NCI-H1436 treated with DMSO at 0.1 percent for 48 hours (cell line): ENCODE results near the gene SRRM5.
"Not testable (repeated sequence)": the region's sequence is repeated elsewhere in the genome, so short reads cannot be mapped to it uniquely, and the experiment has no call there.

Experiments used
- DNase-seq: peaks from one replicate; lab custom pipeline; 2025; lab: John Stamatoyannopoulos, UW

SRRM5 gene

GRCh38 chr19:43638214-43638994 lies 26.5 kb downstream of the SRRM5 start:
- no peak for DNase-seq

GRCh38 chr19:43638995-43639518 lies 27.2 kb downstream of the SRRM5 start:
- DNase-seq = no peak

GRCh38 chr19:43639519-43640423 lies 27.9 kb downstream of the SRRM5 start, which contains the start of gene CADM4:
CADM4 (minus strand) TSS chr19:43639850; CDS start chr19:43639790, 60 bp downstream.
- no peak for DNase-seq

GRCh38 chr19:43640424-43640757 lies 28.5 kb downstream of the SRRM5 start:
- no peak for DNase-seq

GRCh38 chr19:43641333-43641732 lies 29.4 kb downstream of the SRRM5 start:
- no peak for DNase-seq

GRCh38 chr19:43642531-43642930 lies 30.6 kb downstream of the SRRM5 start:
- DNase-seq = no peak

GRCh38 chr19:43643326-43643725 lies 31.4 kb downstream of the SRRM5 start:
- no peak for DNase-seq

GRCh38 chr19:43644181-43644580 lies 32.3 kb downstream of the SRRM5 start:
- DNase-seq = no peak

- DNase-seq = no peak
Observed at GRCh38 chr19:43648633-43649032, 36.7 kb downstream of the SRRM5 start.

- no peak for DNase-seq
Observed at GRCh38 chr19:43649514-43649913, 37.6 kb downstream of the SRRM5 start.

- not testable (repeated sequence) for DNase-seq
Observed at GRCh38 chr19:43650276-43650675, 38.4 kb downstream of the SRRM5 start.

GRCh38 chr19:43651758-43652545 lies 40.1 kb downstream of the SRRM5 start:
- no peak for DNase-seq

GRCh38 chr19:43652546-43652874 lies 40.6 kb downstream of the SRRM5 start:
- no peak for DNase-seq

GRCh38 chr19:43656436-43656835 lies 44.5 kb downstream of the SRRM5 start:
- no peak for DNase-seq

GRCh38 chr19:43658001-43658400 lies 46.1 kb downstream of the SRRM5 start:
- DNase-seq = no peak

GRCh38 chr19:43658494-43658893 lies 46.6 kb downstream of the SRRM5 start:
- no peak for DNase-seq

GRCh38 chr19:43660301-43660970 lies 48.5 kb downstream of the SRRM5 start:
- no peak for DNase-seq

GRCh38 chr19:43660971-43661360 lies 49.1 kb downstream of the SRRM5 start:
- DNase-seq = no peak

GRCh38 chr19:43662487-43662886 lies 50.6 kb downstream of the SRRM5 start:
- no peak for DNase-seq

GRCh38 chr19:43664018-43664417 lies 52.1 kb downstream of the SRRM5 start:
- DNase-seq = no peak
